NCI-H1105 (cell line): ENCODE data around the gene NFATC2.
A peak's percentile ranks its signal among the peaks of the same experiment; 100 is the strongest.

Experiments used
- DNase-seq: peaks from one replicate; lab custom pipeline; 2025; lab: John Stamatoyannopoulos, UW

NFATC2 gene

DNA sequence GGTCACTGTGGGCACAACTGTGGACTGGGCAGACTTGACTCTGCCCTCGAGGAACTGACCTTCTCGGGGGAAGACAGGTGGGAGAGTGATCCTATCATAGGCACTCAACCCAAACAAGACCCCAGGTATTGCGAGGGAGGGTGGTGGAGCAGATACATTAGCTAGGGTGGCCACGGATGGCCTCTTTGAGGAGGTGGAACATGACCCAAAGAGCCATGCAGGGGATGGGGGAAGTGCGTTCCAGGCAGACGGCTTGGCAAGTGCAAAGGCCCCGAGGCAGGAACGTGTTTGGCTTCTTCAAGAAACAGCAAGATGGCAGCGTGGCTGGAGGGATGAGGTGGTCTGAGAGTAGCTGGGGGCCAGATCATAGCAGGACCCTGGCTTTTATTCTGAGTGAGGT lies 167.6 kb downstream of the NFATC2 start:
- DNase-seq, result no peak

GRCh38 chr20:51374456-51374830 lies 168.1 kb downstream of the NFATC2 start:
- no peak for DNase-seq

- DNase-seq, result no peak
Measured at GRCh38 chr20:51373713-51374455, 168.6 kb downstream of the NFATC2 start.

DNA sequence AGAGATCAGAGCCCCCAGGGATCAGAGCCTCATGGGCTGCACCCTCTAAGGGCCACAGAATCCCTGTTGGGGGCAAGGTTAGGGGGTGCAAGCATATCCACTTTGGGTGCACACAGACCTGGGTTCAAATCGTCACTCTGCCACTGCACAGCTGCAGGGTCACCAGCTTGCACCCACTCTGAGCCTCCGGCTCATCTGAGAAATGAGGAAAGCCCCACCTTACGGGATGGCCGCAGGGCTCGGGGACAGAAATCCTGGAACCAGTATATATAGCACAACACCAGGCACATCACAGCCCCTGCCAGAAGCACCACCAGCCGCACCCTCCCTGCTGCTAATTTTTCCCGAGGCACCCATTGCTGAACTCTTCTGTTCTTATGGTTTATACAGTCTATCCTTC lies 169.6 kb downstream of the NFATC2 start:
- DNase-seq, result no peak

DNA sequence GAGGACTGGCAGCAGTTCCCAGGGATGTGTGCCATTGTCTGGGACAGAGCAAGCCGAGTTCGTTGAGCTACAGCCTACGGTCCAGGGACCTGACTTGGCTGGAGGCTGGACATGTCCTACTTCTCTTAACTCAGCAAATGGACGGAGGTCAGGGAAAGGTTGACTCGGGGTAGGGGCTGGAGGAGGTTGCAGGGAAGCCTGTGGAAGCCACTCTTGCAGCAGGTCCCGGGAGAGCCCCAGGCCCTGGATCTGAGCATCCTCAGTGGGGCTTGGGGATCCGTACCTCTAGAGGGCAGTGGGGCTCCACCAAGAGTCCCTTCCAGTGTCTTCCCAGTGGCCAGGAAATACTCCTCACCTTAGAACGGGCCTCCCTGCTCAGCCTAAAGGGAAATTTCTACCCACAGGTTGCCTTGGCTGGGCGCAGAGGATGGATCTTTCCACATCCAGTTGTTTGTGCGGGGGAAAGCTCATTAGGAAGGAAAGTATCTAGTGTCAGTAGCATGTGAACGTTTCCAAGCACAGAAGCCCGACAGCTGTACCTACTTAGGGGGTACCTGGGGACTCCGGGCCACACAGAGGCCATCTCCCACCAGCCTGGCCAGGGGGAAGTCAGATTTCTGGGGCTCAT lies 170.2 kb downstream of the NFATC2 start:
- DNase-seq, result peak; percentile 55

- DNase-seq, result no peak
Measured at GRCh38 chr20:51371720-51372119, 170.8 kb downstream of the NFATC2 start.

GRCh38 chr20:51369503-51369902 lies 173.0 kb downstream of the NFATC2 start:
- no peak for DNase-seq

- no peak for DNase-seq
Measured at GRCh38 chr20:51368461-51369211, 173.9 kb downstream of the NFATC2 start.

GRCh38 chr20:51366155-51366886 lies 176.2 kb downstream of the NFATC2 start:
- no peak for DNase-seq

DNA sequence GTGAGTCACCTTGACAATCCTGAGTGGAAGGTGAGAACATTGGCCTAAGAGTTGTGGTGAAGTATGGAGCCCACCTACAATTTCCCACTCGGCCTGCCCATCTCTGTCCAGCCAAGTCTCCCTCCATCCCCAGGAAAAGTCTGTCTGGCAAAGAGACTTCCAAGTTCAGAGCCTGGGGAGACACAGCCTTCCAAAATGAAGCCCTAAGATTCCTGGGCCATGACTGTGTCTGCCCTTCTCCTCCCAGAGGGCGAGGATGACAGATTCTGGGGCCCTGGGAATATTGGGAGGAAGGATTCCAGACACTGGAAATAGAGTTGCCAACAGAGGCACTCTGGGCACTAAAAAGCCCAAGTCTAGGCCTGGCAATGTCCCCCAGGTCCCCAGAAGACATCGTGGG lies 176.8 kb downstream of the NFATC2 start:
- DNase-seq, result no peak

DNA sequence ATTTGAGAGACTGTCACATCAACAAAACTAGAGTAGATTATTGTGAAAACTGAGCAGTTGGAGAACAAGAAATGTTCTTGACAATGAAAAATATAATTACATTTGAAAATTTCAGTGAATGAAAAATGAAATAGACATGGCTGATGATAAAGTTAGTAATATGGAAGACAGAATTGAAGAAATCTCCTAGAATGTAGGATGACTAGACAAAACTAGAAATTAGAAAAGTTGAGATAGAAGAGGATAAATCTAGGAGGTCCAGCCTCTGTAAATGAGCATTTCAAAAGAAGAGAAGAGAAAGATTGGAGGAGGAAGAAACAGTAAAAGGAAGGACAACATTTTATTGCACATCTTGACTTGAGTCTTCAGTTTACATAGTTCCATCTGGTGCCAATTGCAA lies 178.7 kb downstream of the NFATC2 start:
- DNase-seq, result no peak

GRCh38 chr20:51363378-51363777 lies 179.1 kb downstream of the NFATC2 start:
- DNase-seq, result no peak

- no peak for DNase-seq
Measured at GRCh38 chr20:51362254-51362653, 180.3 kb downstream of the NFATC2 start.

GRCh38 chr20:51361258-51361657 lies 181.3 kb downstream of the NFATC2 start:
- no peak for DNase-seq

GRCh38 chr20:51360451-51361201 lies 181.9 kb downstream of the NFATC2 start:
- DNase-seq, result no peak

GRCh38 chr20:51359947-51360346 lies 182.6 kb downstream of the NFATC2 start:
- DNase-seq, result no peak

DNA sequence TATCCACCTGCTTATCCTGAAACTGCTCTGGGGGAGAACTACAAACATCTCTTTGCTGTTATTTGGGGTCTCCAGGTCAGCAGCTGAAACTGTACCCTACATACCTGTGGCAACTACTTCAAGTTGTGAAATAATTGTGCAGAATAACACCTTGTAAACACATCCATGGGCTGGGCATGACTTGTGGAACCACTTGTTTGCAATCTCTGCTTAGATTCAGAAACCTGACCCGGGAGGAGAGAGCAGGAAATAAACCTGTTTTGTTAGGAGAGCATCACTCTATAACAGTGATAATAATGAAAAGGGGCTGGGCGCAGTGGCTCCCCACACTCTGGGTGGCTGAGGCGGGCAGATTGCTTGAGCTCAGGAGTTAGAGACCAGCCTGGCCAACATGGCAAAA lies 183.1 kb downstream of the NFATC2 start:
- no peak for DNase-seq

DNA sequence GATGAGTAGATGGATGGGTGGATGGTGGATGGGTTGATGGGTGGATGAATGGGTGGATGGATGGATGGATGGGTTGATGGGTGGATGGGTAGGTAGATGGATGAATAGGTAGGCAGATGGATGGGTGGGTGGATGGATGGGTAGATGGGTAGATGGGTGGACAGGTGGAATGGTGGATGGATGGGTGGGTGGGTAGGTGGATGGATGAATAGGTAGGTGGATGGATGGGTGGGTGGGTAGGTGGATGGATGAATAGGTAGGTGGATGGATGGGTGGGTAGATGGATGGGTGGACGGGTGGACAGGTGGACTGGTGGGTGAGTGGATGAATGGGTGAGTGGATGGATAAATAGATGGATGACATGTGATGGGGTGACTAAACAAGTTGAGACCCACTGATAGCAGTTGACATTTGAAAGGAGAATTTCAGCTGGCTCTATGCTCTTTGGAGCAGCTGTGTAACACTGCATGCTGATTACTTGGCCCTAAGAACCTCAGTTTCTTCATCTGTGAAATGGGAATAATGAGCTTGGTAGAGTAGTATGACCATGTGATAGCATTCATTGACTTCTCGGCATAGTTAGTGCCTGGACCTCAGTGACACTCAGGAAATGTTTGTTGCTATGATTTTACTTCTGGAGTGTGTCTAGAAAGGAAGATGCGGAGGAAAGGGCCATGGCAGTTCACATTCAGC lies 184.3 kb downstream of the NFATC2 start:
- DNase-seq, result no peak

DNA sequence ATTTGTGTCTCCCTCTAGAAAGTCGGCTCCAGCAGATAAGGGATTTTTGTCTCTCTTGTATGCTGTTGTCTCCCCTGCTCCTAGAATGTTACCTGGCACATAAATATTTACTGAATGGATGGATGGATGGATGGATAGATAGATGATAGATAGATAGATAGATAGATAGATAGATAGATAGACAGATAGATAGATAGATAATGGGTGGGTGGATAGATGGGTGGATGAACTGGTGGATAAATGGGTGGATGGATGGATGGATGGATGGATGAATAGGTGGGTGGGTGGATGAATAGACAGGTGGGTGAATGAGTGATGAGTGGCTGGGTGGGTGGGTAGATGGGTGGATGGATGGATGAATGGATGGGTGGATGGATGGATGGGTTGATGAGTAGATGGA lies 185.0 kb downstream of the NFATC2 start:
- DNase-seq, result no peak

GRCh38 chr20:51356871-51357270 lies 185.6 kb downstream of the NFATC2 start:
- DNase-seq, result no peak

GRCh38 chr20:51354769-51355319 lies 187.7 kb downstream of the NFATC2 start:
- DNase-seq, result no peak
